ENCODE data around the gene B9D2. TPM values are rescaled to one million over a fixed set of nuclear protein-coding genes. Genes with fewer than 3 reads are reported as not detected.

The B9D2 gene
- total RNA-seq, 1 experiment from 2014 or later = 10.8 TPM

DNA sequence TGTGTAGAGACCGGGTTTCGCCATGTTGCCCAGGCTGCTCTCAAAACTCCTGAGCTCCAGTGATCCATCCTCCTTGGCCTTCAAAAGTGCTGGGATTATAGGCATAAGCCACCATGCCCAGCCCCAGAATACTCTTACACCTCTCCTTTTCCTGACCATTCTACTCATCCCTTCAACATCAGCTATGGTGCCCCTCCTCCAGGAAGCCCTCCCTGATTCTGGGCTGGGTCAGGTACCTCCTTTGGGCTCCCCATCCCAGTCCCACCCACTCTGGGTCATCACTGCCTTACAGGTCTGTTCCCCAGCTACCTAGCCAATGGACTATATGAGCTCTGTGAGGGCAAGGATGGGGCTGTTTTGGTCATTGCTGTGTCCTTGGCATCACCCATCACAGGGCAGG is 19.8 kb downstream of the B9D2 start:
- BruUV-seq (replicated peaks) = no TSS peak
- Histone ChIP-seq H3K9me2 (ENCODE audit: insufficient read depth) (no peaks in the 10 kb centered on the region), H2AFZ (no peak overlapping the region), H4K20me1 (ENCODE audit: insufficient read depth) (no peaks in the 10 kb centered on the region), H3K27ac (no peak overlapping the region), H3K36me3 (ENCODE audit: low read depth) (no peaks in the 10 kb centered on the region), H3F3A (ENCODE audit: insufficient read depth, low read depth) (no peaks in the 10 kb centered on the region), H3K4me2 (no peak overlapping the region), H3K27me3 (ENCODE audit: insufficient read depth, low read depth) (no peaks in the 10 kb centered on the region), H3K79me2 (ENCODE audit: low read depth) (no peaks in the 10 kb centered on the region), H3K4me1 (replicated peaks; ENCODE audit: insufficient read depth) (no peaks in the 10 kb centered on the region), H3K9me3 (ENCODE audit: insufficient read depth, low read depth) (no peaks in the 10 kb centered on the region), H3K4me3 (no peak overlapping the region)
- intact Hi-C loops (cut with micrococcal nuclease; ENCODE audit: unreplicated experiment) = no loop called here
- ChIA-PET POLR2A (ENCODE audit: unreplicated experiment) (no interaction called here), CTCF (no interaction called here)
- TF ChIP-seq, protein P1, sequence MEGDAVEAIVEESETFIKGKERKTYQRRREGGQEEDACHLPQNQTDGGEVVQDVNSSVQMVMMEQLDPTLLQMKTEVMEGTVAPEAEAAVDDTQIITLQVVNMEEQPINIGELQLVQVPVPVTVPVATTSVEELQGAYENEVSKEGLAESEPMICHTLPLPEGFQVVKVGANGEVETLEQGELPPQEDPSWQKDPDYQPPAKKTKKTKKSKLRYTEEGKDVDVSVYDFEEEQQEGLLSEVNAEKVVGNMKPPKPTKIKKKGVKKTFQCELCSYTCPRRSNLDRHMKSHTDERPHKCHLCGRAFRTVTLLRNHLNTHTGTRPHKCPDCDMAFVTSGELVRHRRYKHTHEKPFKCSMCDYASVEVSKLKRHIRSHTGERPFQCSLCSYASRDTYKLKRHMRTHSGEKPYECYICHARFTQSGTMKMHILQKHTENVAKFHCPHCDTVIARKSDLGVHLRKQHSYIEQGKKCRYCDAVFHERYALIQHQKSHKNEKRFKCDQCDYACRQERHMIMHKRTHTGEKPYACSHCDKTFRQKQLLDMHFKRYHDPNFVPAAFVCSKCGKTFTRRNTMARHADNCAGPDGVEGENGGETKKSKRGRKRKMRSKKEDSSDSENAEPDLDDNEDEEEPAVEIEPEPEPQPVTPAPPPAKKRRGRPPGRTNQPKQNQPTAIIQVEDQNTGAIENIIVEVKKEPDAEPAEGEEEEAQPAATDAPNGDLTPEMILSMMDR (conservative IDR thresholded peaks at IDR 0.05) = no peak
- TF ChIP-seq EZH2 (IDR thresholded peaks at IDR 0.05; ENCODE audit: low read depth) = no peak
- DNase-seq = no peak

GRCh38 chr19:41341669-41342490 is 22.1 kb downstream of the B9D2 start:
- Histone ChIP-seq H3K36me3 (ENCODE audit: low read depth) (no peaks in the 10 kb centered on the region), H3F3A (ENCODE audit: insufficient read depth, low read depth) (no peaks in the 10 kb centered on the region), H3K4me3 (no peak overlapping the region), H3K4me1 (replicated peaks; ENCODE audit: insufficient read depth) (no peaks in the 10 kb centered on the region), H3K79me2 (ENCODE audit: low read depth) (no peaks in the 10 kb centered on the region), H3K4me2 (no peak overlapping the region), H3K27ac (no peak overlapping the region), H4K20me1 (ENCODE audit: insufficient read depth) (no peaks in the 10 kb centered on the region), H2AFZ (no peak overlapping the region), H3K27me3 (ENCODE audit: insufficient read depth, low read depth) (no peaks in the 10 kb centered on the region), H3K9me2 (ENCODE audit: insufficient read depth) (no peaks in the 10 kb centered on the region), H3K9me3 (ENCODE audit: insufficient read depth, low read depth) (no peaks in the 10 kb centered on the region)
- no TSS peak for BruUV-seq (replicated peaks)
- TF ChIP-seq, protein P1 (conservative IDR thresholded peaks at IDR 0.05) = peak; percentile 50; the same call in 1 of the 2 replicates
- no peak for TF ChIP-seq EZH2 (IDR thresholded peaks at IDR 0.05; ENCODE audit: low read depth)
- POLR2A ChIA-PET (ENCODE audit: unreplicated experiment) = no interaction called here
- CTCF ChIA-PET = no interaction called here
- intact Hi-C loops (cut with micrococcal nuclease; ENCODE audit: unreplicated experiment) = no loop called here
- DNase-seq = no peak

GRCh38 chr19:41339936-41340335 is 24.0 kb downstream of the B9D2 start:
- Histone ChIP-seq H3K4me3 (no peak overlapping the region), H3K36me3 (ENCODE audit: low read depth) (no peaks in the 10 kb centered on the region), H3K27ac (no peak overlapping the region), H3K9me3 (ENCODE audit: insufficient read depth, low read depth) (no peaks in the 10 kb centered on the region), H4K20me1 (ENCODE audit: insufficient read depth) (no peaks in the 10 kb centered on the region), H3K27me3 (ENCODE audit: insufficient read depth, low read depth) (no peaks in the 10 kb centered on the region), H3K4me1 (replicated peaks; ENCODE audit: insufficient read depth) (no peaks in the 10 kb centered on the region), H2AFZ (no peak overlapping the region), H3K79me2 (ENCODE audit: low read depth) (no peaks in the 10 kb centered on the region), H3K9me2 (ENCODE audit: insufficient read depth) (no peaks in the 10 kb centered on the region), H3K4me2 (no peak overlapping the region), H3F3A (ENCODE audit: insufficient read depth, low read depth) (no peaks in the 10 kb centered on the region)
- BruUV-seq (replicated peaks) = TSS peak; percentile 22
- CTCF ChIA-PET = no interaction called here
- TF ChIP-seq, protein P1 (conservative IDR thresholded peaks at IDR 0.05) = no peak
- TF ChIP-seq EZH2 (IDR thresholded peaks at IDR 0.05; ENCODE audit: low read depth) = no peak
- no peak for DNase-seq
- intact Hi-C loops (cut with micrococcal nuclease; ENCODE audit: unreplicated experiment) = no loop called here
- POLR2A ChIA-PET (ENCODE audit: unreplicated experiment) = no interaction called here
